Renal cortex interstitium (tissue), 11 donors: ENCODE measurements around the gene PARD6G. TPM values are rescaled to one million over a fixed set of nuclear protein-coding genes. Genes with fewer than 3 reads are reported as not detected.

Source experiments
- DNase-seq, 11 donors: peaks; one replicate each; pipeline ENCODE4 v3.0.0-alpha.2; 2013; ENCODE audit warnings: low read depth in 9 of 11, low spot score in 4 of 11; ENCODE audit errors: extremely low read depth in 1 of 11
- polyA plus RNA-seq, 3 donors: library from polyadenylated mRNA; unstranded; fragments of 120-200 nt; gene quantifications; one replicate each; pipeline ENCODE4 v1.2.1, GENCODE V29; 2013; ENCODE audit not compliant: insufficient read length in 3 of 3

PARD6G gene
- polyA plus RNA-seq, 3 donors, result 29.4 to 33.8 (median 31.6) TPM

GRCh38 chr18:80181642-80182461, 65.5 kb downstream of the PARD6G start:
- DNase-seq, result no peak

GRCh38 chr18:80180778-80181564, 66.3 kb downstream of the PARD6G start:
- no peak for DNase-seq

GRCh38 chr18:80179857-80180558, 67.3 kb downstream of the PARD6G start:
- no peak for DNase-seq

- DNase-seq, result no peak
Measured at GRCh38 chr18:80178935-80179818, 68.1 kb downstream of the PARD6G start.

DNA sequence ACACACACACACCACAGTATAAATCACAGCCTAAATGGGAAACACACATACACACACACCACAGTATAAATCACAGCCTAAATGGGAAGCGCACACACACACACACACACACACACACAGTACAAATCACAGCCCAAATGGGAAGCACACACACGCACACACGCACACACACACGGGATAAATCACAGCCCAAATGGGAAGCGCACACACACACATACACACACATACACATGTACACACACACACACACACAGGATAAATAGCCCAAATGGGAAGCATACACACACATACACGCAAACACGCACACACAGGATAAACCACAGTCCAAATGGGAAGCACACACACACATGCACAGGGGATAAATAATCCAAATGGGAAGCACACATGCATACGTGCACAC, 70.2 kb downstream of the PARD6G start:
- no peak for DNase-seq

DNA sequence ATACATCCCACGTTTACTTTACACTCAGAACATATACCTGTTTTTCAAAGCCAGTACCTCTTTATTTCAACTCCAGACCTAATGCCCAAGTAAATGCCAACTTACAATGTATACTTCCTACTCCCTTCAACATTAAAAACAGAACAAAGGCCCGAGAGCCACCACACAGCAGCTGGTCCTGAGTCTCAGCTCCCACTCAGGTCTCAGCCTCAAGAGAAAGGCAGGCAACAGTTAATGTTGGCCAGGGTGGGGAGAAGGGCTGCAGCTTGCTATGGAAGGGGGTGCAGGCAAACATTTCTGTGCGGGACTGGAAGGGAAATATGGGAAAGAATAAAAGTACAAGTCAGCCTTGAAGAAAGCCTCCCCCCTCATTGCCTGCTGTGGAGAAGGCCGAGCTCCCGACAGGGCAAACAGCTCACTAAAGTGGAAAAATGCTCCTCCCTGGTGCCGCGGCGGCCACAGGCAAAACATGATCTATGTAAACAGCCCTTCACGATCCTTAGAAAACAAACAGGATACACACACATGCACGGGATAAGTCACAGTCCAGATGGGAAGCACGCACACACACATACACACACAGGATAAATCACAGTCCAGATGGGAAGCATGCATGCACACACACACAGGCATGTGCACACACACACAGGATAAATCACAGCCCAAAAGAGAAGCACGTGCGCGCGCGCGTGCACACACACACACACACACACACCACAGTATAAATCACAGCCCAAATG, 70.8 kb downstream of the PARD6G start:
- peak in 7 of 11 donors; percentile 29 to 55 (median 40) for DNase-seq

DNA sequence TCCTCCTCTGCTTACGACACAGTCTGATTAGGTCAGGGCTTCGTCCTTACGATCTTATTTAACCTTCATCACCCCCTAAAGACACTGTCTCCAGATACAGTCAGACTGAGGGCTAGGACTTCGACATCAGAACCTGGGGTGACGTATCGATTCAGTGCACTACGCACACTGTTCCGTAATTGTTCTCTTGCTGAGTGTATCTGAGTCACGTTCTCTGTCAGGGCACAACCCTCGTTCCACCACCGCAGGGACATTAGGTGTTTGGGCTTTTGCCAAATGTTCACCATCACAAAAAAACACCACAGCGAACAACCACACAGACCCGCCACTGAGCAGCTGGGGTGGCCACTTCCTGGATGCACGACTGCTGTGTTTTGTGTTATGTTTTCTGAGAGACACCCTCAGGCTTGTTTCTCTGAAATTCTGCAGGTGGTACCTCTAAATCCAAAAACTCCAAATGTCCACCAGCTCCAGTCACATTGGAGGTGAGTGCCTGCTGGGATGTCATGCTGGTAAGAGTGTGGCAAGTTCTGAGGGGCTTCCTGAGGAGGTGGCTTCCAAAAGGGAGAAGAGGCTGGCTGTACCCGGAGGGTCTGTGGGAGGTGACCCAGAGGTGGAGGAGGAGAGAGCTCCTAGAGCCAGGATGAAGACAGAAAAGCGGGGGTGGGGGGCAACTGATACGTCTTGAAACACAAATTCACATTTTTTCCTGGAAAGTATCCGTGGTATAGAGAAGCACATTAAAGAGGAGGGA, 71.7 kb downstream of the PARD6G start:
- DNase-seq, result no peak

DNA sequence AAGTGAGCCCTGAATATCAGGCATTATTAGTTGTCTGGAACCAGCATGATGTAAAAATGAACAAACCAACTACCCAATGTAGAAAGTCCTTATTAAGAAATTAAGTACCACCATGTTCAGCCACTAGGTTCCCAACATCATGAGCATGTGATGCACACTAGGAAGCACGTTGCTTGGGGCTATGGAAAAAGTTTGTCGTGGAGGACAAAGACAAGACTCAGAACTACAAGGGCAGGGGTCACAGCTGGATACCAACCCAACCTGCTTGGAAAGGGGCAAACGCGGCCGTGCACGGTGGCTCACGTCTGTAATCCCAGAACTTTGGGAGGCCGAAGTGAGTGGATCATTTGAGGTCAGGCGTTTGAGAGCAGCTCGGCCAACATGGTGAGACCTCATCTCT, 74.3 kb downstream of the PARD6G start:
- no peak for DNase-seq

GRCh38 chr18:80172056-80172455, 75.3 kb downstream of the PARD6G start:
- no peak for DNase-seq

- DNase-seq, result no peak
Measured at GRCh38 chr18:80171054-80171872, 76.1 kb downstream of the PARD6G start.

GRCh38 chr18:80170395-80171053, 76.8 kb downstream of the PARD6G start:
- DNase-seq, result no peak

DNA sequence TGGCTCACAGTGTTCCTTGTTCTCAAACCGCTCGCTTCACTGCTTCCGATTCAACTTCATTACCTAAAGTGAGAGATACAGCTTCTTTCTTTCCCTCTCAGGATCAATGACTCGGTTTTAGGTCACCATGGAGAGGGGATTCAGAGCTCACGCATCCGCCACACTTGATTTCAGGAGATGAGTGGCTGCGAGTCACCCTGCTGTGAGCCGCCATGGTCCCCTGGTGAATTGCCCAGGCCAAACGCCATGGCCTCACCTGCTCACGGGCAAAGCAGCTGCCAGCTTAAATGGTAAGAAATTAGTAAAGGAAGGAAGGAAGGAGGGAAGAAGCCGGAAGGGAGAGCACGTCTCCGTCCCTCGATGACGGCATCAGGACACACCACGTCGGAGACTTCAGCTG, 77.7 kb downstream of the PARD6G start:
- no peak for DNase-seq

DNA sequence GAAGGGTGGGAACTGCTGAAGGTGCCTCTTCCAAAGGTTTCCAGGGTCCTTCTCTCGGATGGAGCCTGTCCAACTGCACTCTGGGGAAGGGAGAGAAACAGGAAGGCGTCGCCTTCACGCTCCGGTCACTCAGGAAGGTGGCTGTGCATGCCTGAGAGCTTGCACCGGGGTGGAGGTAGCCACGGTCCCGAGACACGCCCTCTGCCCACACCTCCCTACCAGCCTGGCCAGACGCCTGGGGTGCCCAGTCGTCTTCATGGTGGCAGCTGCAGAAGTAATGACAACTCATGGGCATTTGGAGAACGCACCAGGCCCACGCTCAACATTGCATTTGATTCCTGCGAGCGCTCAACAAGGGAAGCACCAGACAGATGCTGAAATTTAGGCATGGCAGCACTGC, 78.3 kb downstream of the PARD6G start:
- DNase-seq, result no peak

DNA sequence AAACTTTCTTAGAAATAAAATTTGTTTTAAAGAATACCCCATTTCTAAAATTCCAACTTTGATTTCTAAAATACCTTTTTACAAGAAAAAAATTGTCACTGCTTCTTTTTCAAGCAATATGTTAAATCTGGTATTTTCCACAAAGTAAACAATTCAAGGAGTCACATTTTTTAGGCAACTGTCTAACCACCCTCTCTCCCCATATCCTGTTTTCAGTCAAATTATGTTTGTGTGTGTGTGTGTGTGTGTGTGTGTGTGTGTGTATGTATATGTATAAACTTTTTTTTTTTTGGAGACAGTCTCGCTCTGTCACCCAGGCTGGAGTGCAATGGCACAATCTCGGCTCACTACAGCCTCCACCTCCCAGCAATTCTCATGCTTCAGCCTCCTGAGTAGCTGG, 79.0 kb downstream of the PARD6G start:
- DNase-seq, result no peak

GRCh38 chr18:80167931-80168330, 79.4 kb downstream of the PARD6G start:
- DNase-seq, result no peak

GRCh38 chr18:80167331-80167730, 80.0 kb downstream of the PARD6G start:
- DNase-seq, result no peak
